ENCODE results near the gene ACTG2. TPM values are rescaled to one million over a fixed set of nuclear protein-coding genes. Genes with fewer than 3 reads are reported as not detected.

ACTG2 gene
- total RNA-seq, 1 experiment from 2014 or later, result 0.23 TPM

GRCh38 chr2:73862987-73863386 is 29.8 kb upstream of the ACTG2 start:
- Histone ChIP-seq H3K4me1 (ENCODE audit: control insufficient read depth, insufficient read depth, low read length) (no peaks in the 10 kb centered on the region), H3K9me3 (ENCODE audit: control insufficient read depth, insufficient read depth, low read depth, low read length) (no peaks in the 10 kb centered on the region), H3K4me3 (ENCODE audit: low read depth in 2 of 2, low read length in 2 of 2) (no peak overlapping the region), H3K27me3 (ENCODE audit: control insufficient read depth, insufficient read depth, low read length) (no peaks in the 10 kb centered on the region), H3K27ac (ENCODE audit: low read length) (no peak overlapping the region), H3K36me3 (ENCODE audit: control insufficient read depth, insufficient read depth, low read length) (peaks cover 19% of the 10 kb centered on the region)
- POLR2A ChIA-PET, result no interaction called here
- in situ Hi-C loops (cut with HindIII; ENCODE audit: low pct_unique_long_range_greater_than_20kb, low sequenced_read_pairs), result no loop called here
- no TSS peak for BruUV-seq (replicated peaks)
- TF ChIP-seq TCF7L2 (IDR thresholded peaks at IDR 0.05; ENCODE audit: low read depth, low read length) (no peak), SIN3A (IDR thresholded peaks at IDR 0.05; ENCODE audit: borderline replicate concordance, insufficient read depth, low read depth, low read length) (no peak), REST (IDR thresholded peaks at IDR 0.05; ENCODE audit: insufficient read depth in 1 of 2, low read depth in 2 of 2, low read length in 1 of 2) (no peak)
- DNase-seq (ENCODE audit: low read depth, low spot score) (no peak), ATAC-seq (no peak)
- CTCF ChIA-PET, result no interaction called here
- intact Hi-C loops (cut with micrococcal nuclease; ENCODE audit: unreplicated experiment), result no loop called here

GRCh38 chr2:73868204-73868978 is 24.4 kb upstream of the ACTG2 start:
- POLR2A ChIA-PET, result no interaction called here
- H3K4me1 ChIP-seq (ENCODE audit: control insufficient read depth, insufficient read depth, low read length), result no peaks in the 10 kb centered on the region
- DNase-seq (ENCODE audit: low read depth, low spot score), result no peak
- no peak overlapping the region for H3K27ac ChIP-seq (ENCODE audit: low read length)
- in situ Hi-C loops (cut with HindIII; ENCODE audit: low pct_unique_long_range_greater_than_20kb, low sequenced_read_pairs) (no loop called here), intact Hi-C loops (cut with micrococcal nuclease; ENCODE audit: unreplicated experiment) (no loop called here)
- no peak for TF ChIP-seq POLR2AphosphoS5 (IDR thresholded peaks at IDR 0.05; ENCODE audit: low read depth, low read length)
- no peak for TF ChIP-seq SIN3A (IDR thresholded peaks at IDR 0.05; ENCODE audit: borderline replicate concordance, insufficient read depth, low read depth, low read length)
- TF ChIP-seq CTCF (IDR thresholded peaks at IDR 0.05), result no peak
- TF ChIP-seq TCF7L2 (IDR thresholded peaks at IDR 0.05; ENCODE audit: low read depth, low read length), result no peak
- no peak for TF ChIP-seq REST (IDR thresholded peaks at IDR 0.05; ENCODE audit: insufficient read depth in 1 of 2, low read depth in 2 of 2, low read length in 1 of 2)
- BruUV-seq (replicated peaks), result no TSS peak
- no peak overlapping the region for H3K4me3 ChIP-seq (ENCODE audit: low read depth in 2 of 2, low read length in 2 of 2)
- CTCF ChIA-PET, result no interaction called here
- no peaks in the 10 kb centered on the region for H3K27me3 ChIP-seq (ENCODE audit: control insufficient read depth, insufficient read depth, low read length)
- no peaks in the 10 kb centered on the region for H3K9me3 ChIP-seq (ENCODE audit: control insufficient read depth, insufficient read depth, low read depth, low read length)
- no peak for ATAC-seq
- H3K36me3 ChIP-seq (ENCODE audit: control insufficient read depth, insufficient read depth, low read length), result peaks cover 2% of the 10 kb centered on the region

All from Panc1 (cell line).